Tibial nerve (tissue), 4 donors: Measurements from ENCODE around the gene DDX3X.

ENCODE experiments used
- CTCF ChIP-seq, 5 experiments: fragments of 200-600 bp in 3 of 5; fragments of 450-650 bp in 2 of 5; sonication (generic) in 3 of 5; IDR thresholded peaks; one replicate each; pipeline ENCODE4 v1.5.1; 2016 to 2019; ENCODE audit warnings: antibody characterized with exemption in 5 of 5, mild to moderate bottlenecking in 3 of 5, moderate library complexity in 2 of 5
- EP300 ChIP-seq, 2 donors: sonication (generic); formaldehyde crosslinking; IDR thresholded peaks; one replicate each; pipeline ENCODE4 v1.6.1; 2017; ENCODE audit warnings: antibody characterized with exemption in 2 of 2, mild to moderate bottlenecking in 1 of 2
- POLR2A ChIP-seq, 2 donors: fragments of 450-650 bp; IDR thresholded peaks; one replicate each; pipeline ENCODE4 v1.6.1; 2017; ENCODE audit warnings: antibody characterized with exemption in 2 of 2, mild to moderate bottlenecking in 2 of 2, moderate library complexity in 2 of 2

DNA sequence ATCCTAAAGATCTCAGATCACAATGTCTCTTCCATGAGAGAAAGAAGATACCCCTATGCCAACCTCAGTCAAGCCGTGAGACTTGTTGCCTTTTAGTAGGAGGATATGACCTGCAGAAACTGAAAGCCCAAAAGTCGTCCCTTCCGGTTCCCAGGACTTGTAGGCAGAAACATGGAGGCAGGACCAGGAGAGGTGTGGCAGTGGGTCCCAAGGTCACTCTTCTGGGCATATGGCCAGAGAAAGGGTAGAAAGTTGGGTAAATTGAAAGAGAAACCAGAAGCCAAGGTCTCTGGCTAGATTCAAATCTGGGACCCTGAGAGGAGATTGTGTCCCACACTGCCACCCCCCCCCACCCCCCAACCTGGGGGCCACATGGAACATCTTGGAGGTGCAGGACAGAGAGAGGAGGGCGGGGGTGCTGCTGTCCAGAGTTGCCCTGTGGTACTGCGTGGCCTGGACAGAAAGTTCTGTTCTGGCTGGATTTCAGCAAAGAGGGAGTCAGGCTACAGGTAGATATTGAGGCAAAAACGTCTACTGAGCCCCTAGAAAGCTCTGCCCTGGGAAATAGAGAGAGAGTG, 55.4 kb downstream of the DDX3X start:
- no peak for TF ChIP-seq POLR2A (IDR thresholded peaks at IDR 0.05)
- TF ChIP-seq CTCF (IDR thresholded peaks at IDR 0.05), result no peak
- TF ChIP-seq EP300 (IDR thresholded peaks at IDR 0.05), result no peak
